ENCODE measurements around the gene NPBWR2. TPM values are rescaled to one million over a fixed set of nuclear protein-coding genes. Genes with fewer than 3 reads are reported as not detected.
"Not testable (repeated sequence)": the region's sequence is repeated elsewhere in the genome, so short reads cannot be mapped to it uniquely, and the experiment has no call there.

NPBWR2 gene
- total RNA-seq, 1 donor from 2014 or later, result not detected

DNA sequence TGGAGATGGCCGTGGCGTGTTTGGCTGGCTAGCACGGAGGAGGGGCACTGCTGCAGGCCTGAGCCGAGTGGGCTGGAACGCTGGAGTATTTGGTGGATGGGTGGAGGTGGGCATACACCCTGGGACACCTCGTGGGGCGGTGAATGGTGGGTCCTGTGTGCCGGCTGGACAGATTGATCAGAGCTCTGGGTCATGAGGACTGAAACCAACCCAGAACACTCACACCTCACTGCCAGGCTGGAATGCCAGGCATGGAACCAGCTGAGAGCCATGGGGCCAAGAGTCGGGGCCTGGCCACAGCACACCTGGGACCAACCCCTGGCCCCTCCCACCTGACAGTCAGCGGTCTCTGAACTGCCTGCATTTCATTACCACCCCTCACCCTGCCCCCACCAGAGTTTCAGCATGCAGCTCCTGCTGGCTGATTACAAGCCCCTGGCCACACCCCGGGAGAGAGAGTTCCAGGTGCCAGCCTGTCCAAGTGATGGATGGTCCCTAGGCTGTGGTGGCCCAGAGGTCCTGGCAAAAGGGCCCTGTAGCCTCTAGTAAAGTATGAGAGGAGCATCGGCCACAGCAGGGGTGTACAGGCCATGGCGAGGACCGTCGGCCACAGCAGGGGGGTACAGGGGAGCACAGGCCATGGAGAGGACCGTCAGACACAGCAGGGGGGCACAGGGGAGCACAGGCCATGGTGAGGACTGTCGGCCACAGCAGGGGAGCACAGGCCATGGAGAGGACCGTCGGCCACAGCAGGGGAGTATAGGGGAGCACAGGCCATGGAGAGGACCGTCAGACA is 3.3 kb downstream of the NPBWR2 start:
- peak; percentile 38 for DNase-seq (ENCODE audit: low spot score)

DNA sequence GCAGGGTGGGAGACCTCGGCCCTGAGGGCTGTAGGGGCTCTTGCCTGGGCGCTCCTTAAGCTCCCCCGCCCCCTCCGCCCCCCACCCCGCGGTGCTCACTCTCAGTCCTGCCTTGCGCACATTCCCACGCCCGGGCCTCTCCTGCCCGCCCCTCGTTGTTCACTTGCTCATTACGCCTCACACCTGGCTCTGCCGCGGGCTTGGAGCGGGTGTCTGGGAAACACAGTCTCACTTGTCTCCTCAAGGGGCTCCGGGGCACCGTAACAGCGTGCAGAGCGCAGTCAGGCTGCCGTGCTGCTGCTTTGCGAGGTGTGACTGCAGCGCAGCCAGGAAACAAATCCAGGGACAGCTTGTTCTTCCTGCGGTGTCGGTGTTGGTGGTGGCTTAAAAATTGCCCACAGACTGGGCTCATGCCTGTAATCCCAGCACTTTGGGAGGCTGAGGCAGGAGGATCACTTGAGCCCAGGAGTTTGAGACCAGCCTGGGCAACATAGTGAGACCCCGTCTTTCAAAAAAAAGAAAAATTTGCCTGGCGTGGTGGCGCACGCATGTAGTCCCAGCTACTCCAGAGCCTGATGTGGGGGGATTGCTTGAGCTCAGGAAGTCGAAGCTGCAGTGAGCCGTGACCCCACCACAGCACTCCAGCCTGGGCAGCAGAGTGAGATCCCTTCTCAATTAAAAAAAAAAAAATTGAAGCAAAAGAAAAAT is 4.6 kb downstream of the NPBWR2 start:
- no peak for DNase-seq (ENCODE audit: low spot score)

DNA sequence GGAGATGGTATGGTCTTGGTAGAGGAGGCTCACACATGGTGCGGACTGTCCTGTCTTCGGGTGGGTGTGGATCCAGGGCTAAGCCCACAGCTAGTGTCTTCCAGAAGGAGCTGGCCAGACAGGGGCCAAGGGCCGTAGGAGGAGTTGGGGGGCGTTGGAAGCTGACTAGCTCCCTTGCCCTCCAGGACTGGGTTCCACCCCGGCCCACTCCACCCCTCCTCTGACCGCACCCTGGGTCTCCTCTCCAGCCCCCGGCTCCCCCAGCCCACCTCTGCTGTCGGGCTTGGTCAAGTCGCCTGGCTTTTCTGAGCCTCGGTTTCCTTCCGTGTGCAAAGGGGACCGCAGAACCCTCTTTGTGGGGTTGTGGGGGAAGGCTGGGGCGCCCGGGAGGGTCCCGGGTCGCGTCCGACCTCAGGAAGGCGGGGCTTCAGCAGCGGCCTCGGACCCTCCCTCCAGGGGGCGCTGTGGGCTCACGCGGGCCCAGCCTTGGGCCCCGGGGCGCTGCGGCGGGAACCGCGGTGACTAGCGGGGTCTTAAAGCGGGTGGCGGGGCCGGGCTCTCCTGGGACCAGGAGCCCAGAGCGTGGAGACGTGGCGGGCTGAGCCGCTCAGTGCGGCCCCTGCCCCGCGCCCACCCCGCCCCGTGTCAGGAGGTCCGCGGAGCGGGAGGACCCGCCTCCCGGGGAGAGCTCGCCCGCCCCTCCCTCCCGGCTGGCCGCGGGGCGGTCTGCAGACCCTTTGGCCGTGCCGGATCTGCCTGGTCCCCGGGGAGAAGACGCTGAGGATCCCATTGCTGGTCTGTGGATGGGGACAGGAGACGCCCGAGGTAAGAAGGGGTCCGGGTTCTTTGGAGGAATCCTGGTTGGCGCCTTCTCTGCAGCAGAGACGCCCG is 5.4 kb downstream of the NPBWR2 start:
- no peak for DNase-seq (ENCODE audit: low spot score)

DNA sequence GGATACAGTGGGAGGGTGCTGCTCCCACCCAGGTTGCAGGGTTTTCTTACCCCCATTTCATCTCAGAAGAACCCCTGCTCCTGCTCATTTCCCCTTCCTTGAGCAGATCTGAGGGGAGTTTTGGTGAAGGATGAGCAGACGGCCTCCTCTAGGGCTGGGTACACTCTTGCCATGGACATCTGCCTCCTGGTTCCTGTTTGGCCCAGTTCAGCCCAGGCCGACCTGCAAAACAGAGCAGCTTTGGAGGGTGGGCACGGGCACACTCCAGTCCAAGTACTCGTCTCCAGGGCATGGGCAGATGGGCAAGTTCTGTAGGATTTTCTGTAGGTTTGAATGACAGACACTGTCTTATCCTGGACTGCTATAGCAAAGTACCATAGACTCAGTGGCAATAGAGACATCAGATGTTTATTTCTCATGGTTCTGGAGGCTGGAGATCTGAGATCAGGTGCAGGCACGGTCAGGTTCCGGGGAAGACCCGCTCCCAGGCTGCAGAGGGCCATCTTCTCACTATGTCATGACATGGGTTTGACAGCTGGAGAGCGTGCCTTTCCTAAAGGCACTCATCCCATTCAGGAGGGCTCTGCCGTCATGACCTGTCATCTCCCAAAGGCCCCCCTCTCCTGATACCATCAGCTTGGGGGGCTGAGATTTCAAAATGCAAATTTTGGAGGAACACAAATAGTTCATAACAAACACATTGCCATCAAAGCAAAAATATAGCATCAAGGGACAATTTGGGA is 6.2 kb downstream of the NPBWR2 start:
- no peak for DNase-seq (ENCODE audit: low spot score)

DNA sequence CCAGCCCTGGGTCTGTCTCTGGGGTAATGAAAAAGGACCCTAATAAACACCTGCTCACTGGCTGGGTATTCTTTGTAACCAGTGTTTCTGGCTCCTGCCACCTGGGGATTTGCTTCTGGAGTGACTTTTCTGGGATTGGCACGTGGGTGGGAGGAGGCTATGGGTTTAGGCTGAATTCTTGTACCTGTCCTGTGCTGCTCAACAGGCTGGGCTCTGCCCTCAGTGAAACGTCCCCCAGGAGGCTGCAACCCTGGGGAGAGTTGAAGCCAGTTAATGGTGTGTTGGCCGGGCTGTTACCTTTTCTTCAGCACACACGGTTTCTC is 6.8 kb downstream of the NPBWR2 start:
- DNase-seq (ENCODE audit: low spot score), result no peak

DNA sequence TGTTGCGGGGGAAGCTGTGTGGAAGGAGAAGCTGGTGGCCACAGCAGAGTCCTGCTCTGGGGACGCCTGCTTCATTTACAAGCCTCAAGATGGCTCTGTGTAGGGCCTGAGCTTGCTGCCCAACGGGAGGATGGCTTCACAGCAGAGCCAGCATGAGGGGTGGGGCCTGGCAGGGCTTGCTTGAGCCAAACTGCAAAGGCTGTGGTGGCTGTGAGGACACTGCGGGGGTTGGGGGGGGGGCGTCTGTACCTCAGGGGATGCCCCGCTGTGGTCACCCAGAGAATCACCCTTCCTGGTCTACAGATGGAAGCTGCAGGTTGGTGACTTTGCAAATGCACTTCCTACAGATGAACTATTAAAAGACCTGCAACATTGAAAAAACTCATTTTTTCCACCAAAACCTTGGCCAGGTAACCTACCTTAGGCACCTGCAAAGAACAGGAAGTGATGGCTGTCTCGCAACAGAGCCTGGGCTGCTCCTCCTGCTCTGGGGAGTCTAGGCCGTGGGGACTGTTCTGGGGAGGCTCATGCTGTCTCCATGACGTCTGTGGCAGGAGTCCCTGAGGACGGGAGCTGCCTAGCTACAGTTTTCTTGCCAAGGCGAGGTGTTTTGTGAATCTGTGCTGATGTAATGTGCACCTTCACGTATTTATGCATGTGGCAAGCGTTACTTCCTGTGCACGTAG is 7.3 kb downstream of the NPBWR2 start:
- DNase-seq (ENCODE audit: low spot score), result no peak

DNA sequence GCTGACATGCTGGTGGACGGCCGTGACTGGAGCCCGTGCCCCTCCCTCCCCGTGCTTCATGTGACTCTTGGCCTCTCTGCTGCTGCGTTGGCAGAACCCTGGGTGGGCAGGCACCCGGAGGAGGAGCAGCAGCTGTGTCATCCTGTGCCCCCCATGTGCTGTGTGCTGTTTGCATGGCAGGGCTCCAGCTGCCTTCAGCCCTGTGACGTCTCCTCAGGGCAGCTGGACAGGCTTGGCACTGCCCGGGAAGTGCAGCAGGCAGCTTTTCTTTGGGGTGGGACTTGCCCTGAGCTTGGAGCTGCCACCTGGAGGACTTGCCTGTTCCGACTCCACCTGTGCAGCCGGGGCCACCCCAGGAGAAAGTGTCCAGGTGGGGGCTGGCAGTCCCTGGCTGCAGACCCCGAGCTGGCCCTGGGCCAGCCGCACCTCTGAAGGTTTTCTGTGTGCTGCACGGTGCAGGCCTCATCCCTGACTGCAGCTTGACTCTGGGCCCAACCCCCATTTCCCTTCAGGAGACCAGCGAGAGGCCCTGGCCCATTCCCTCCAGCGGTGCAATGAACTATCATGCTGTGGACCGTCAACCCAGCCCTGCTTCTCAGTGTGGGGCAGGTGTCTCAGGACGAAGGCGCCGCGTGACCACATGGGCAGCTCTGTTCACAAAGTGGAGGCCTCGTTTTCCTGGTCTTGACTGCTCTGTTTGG is 8.1 kb downstream of the NPBWR2 start:
- no peak for DNase-seq (ENCODE audit: low spot score)

DNA sequence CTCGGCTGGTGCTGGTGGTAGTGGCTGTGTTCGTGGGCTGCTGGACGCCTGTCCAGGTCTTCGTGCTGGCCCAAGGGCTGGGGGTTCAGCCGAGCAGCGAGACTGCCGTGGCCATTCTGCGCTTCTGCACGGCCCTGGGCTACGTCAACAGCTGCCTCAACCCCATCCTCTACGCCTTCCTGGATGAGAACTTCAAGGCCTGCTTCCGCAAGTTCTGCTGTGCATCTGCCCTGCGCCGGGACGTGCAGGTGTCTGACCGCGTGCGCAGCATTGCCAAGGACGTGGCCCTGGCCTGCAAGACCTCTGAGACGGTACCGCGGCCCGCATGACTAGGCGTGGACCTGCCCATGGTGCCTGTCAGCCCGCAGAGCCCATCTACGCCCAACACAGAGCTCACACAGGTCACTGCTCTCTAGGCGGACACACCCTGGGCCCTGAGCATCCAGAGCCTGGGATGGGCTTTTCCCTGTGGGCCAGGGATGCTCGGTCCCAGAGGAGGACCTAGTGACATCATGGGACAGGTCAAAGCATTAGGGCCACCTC is 8.8 kb downstream of the NPBWR2 start:
- DNase-seq (ENCODE audit: low spot score), result no peak

DNA sequence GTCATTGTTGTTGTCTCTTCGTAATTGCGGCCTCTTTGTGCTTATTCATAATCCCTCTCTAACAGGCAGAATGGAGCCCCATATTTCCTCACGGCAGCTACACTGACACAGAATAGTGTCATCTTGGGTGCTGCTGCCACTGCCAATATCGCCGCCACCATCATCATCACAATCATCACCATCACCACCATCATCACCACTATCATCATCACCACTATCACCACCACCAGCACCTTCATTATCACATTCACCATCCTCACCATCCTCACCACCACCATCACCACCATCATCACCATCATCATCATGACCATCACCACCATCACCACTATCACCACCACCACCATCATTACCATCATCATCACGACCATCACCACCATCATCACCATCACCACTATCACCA is 10.8 kb downstream of the NPBWR2 start:
- DNase-seq (ENCODE audit: low spot score), result no peak

DNA sequence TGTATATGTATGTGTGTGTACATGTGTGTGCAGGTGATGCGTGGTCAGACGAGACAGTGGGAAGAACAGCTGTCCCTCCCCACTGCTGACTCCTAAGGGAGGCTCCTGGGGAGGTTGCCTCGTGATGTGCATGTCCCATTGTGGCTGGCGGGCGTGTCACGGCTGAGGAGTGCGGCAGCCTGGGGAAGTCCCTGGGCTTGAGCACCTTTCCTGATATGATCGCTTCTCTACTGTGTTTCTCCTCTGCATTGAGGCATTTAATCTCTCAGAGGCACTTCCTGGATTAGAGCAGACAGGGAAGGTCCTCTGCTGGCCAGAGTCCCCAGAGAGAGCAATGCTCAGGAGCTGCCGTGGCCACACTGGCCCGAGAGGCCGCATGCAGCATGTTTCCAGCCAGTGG is 11.4 kb downstream of the NPBWR2 start:
- no peak for DNase-seq (ENCODE audit: low spot score)

DNA sequence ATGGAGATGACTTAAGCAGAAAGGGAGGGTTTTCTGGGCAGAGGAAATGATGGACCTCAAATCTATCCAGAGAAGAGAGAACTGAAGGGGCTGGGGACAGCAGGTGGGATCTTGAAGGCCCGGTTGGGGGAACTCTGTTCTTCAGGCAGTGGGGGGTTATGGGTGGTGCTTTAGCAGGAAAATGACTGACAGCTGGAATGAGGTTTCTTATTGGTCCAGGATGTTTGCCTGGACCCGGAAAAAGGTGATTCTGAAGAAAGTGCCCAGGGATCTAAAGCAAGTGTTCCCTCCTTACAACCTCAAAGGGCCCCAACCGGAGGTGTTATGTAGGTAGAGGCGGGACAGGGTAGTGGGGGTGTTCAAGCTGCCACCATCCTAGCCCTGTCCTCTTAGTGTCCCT is 11.9 kb downstream of the NPBWR2 start:
- DNase-seq (ENCODE audit: low spot score), result no peak

DNA sequence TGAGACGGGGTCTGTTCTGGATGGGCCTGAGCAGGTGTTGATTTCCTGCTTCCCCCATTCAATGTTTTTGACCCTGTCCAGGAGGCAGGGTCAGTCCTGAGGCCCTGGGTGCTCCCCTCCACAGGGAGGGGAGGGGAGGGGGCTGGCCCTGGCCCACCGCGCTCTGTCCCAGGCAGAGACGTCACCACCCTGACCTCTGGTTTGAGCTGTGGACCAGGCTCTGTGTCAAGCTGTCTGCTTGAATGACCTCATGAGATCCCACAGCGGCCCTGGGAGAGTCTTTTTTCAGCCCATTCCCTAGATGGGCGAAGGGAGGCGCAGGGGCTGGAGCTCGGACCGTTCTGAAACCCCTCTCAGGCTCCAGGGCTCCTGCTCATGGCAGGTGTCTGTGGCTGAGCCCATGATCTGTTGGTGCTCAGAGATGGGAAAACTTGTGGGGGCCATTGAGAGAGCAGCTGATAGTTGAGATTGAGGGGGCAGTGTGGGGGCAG is 14.3 kb downstream of the NPBWR2 start:
- no peak for DNase-seq (ENCODE audit: low spot score)

DNA sequence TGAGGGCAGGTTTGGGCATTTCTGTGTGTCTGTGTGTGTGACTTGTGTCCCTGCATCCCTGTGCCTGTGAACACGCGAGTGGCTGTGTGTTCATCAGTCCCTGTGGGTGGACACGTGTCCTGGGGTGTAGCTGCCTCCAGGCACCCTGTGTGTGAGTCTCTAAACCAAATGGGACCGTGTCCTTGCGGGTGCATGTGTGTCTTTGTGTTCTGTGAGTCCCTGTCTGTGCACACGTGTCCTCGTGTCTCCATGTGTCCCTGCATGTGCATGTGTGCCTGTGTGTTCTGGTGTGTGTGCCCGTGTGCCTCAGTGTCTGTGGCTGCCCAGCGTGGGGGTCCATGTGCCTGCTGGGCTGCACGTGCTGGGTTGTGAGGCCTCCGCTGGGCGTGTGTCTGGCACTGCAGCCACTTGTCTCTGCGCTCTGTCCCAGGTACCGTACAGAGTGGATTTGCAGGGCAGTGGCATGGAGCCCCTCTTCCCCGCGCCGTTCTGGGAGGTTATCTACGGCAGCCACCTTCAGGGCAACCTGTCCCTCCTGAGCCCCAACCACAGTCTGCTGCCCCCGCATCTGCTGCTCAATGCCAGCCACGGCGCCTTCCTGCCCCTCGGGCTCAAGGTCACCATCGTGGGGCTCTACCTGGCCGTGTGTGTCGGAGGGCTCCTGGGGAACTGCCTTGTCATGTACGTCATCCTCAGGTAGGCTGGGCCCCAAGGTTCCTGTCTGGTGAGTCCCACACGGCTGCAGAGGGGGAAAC is 14.9 kb downstream of the NPBWR2 start:
- DNase-seq (ENCODE audit: low spot score), result no peak

DNA sequence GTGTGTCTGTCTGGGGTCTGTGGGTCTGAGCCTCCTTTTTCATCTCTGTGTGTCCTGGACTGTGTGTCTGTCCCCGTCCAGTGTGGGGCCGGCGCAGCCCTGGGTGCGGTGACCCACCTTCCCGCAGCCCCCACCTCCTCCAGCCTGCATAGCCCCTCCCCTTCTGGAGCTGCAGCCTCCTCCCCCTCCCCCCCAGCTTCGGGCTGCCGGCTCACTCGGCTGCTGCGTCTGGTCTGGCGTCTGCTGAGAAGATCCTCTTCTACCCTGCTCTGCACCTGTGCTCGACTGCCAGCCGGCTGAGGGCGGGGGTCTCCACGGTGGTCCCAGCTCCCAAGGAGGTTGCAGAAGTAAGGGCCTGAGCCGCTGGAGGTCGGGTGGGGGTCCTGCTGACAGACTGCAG is 15.6 kb downstream of the NPBWR2 start:
- no peak for DNase-seq (ENCODE audit: low spot score)

DNA sequence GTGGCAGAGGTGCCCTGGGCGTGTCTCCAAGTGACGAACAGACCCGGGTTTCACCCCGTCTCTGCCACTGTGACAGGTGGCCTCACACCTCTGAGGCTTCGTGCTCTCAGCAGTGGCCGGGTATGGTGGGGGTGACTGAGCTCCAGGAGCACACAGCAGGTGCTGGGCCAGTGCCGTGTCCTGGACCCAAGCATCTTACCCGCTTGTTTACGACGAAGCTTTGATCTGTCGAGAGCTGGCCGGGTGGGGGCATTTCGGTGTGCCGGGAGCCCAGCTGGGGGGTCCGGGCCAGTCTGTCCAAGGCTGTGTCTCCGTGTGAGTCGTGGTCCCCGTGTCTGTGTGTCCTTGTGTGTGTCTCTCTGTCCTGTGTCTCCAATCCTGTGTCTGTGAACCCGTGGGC is 16.0 kb downstream of the NPBWR2 start:
- DNase-seq (ENCODE audit: low spot score), result no peak

DNA sequence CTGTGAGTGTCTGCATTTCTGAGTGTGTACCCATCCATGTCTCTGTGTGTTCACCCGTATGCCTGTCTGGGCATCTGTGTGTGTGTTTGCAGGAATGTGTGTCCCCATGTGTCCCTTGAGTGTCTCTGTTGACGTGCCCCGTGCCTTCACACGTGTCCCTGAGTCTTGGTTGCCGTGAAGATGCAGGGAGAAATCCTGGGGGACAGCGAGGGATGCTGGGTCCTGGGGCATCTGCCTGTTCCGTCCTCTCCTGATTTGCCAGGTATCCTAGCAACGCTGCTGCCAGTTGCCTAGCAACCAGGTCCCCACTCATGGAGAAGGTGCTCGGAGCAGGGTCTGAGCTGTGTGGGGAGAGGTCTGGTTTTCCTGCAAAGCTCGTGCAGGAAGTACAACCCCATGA is 17.2 kb downstream of the NPBWR2 start:
- no peak for DNase-seq (ENCODE audit: low spot score)

DNA sequence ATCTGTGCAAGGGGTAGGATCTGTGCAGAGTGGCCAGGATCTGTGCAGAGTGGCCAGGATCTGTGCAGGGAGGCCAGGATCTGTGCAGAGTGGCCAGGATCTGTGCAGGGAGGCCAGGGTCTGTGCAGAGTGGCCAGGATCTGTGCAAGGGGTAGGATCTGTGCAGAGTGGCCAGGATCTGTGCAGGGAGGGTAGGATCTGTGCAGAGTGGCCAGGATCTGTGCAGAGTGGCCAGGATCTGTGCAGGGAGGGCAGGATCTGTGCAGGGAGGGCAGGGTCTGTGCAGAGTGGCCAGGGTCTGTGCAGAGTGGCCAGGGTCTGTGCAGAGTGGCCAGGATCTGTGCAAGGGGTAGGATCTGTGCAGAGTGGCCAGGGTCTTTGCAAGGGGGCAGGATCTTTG is 18.8 kb downstream of the NPBWR2 start:
- DNase-seq (ENCODE audit: low spot score), result not testable (repeated sequence)

DNA sequence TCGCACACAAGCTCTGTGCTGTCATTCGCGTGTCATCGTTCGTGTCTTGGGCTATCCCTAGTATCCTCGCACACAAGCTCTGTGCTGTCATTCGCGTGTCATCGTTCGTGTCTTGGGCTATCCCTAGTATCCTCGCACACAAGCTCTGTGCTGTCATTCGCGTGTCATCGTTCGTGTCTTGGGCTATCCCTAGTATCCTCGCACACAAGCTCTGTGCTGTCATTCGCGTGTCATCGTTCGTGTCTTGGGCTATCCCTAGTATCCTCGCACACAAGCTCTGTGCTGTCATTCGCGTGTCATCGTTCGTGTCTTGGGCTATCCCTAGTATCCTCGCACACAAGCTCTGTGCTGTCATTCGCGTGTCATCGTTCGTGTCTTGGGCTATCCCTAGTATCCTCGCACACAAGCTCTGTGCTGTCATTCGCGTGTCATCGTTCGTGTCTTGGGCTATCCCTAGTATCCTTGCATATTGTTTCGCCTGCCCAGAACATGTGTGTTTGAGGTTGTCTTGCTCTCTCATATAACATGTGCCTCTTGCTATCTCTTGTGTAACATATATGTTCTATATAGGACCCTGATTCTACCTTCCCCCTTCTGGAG is 20.0 kb downstream of the NPBWR2 start:
- DNase-seq (ENCODE audit: low spot score), result not testable (repeated sequence)

DNA sequence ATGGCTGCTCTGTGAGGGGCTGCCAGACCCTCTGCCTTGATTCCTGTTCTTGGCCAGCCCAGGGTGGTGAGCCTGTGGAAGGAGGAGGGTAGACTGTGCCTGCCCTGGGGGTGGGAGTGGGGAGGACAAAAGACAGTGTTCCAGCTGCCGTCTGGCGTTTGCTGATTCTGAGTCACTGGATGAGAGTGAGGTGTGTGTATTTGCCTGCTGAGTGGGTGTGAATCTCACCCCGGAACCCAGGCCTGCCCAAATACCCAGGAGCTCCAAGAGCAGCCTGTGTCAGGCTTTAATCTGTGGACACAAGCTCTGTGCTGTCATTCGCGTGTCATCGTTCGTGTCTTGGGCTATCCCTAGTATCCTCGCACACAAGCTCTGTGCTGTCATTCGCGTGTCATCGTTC is 20.6 kb downstream of the NPBWR2 start:
- no peak for DNase-seq (ENCODE audit: low spot score)
